ENCODE data around the gene CCDC149.

Gene CCDC149

GRCh38 chr4:24912252-24913118, at the start of gene CCDC149:
Gene CCDC149 (minus strand): TSS chr4:24913042. CDS start chr4:24912864, 178 bp downstream.
- H3K9ac ChIP-seq (ENCODE audit: low read depth, low read length): no peak within 1 kb of the TSS
- H3K4me1 ChIP-seq (ENCODE audit: control insufficient read depth, insufficient read depth, low read length): peaks cover 3% of the 10 kb centered on the region
- H3K9me3 ChIP-seq (ENCODE audit: control insufficient read depth, insufficient read depth, low read length): peaks cover 4% of the 10 kb centered on the region
- peaks cover 25% of the 10 kb centered on the region for H3K27me3 ChIP-seq (ENCODE audit: control insufficient read depth, insufficient read depth, low read length)
- H3K4me3 ChIP-seq (ENCODE audit: low read depth, low read length): peak within 1 kb of the TSS; percentile 55
- no peaks in the 10 kb centered on the region for H3K36me3 ChIP-seq (ENCODE audit: control insufficient read depth, insufficient read depth, low read length)

GRCh38 chr4:24957886-24958285, 45.0 kb upstream of the CCDC149 start:
- Histone ChIP-seq H3K36me3 (ENCODE audit: control insufficient read depth, insufficient read depth, low read length) (no peaks in the 10 kb centered on the region), H3K27me3 (ENCODE audit: control insufficient read depth, insufficient read depth, low read length) (no peaks in the 10 kb centered on the region), H3K4me1 (ENCODE audit: control insufficient read depth, insufficient read depth, low read length) (no peaks in the 10 kb centered on the region), H3K9me3 (ENCODE audit: control insufficient read depth, insufficient read depth, low read length) (no peaks in the 10 kb centered on the region), H3K9ac (ENCODE audit: low read depth, low read length) (no peak overlapping the region), H3K4me3 (ENCODE audit: low read depth, low read length) (no peak overlapping the region)

- Histone ChIP-seq H3K9me3 (ENCODE audit: control insufficient read depth, insufficient read depth, low read length) (no peaks in the 10 kb centered on the region), H3K27me3 (ENCODE audit: control insufficient read depth, insufficient read depth, low read length) (no peaks in the 10 kb centered on the region), H3K4me3 (ENCODE audit: low read depth, low read length) (no peak overlapping the region), H3K9ac (ENCODE audit: low read depth, low read length) (no peak overlapping the region), H3K36me3 (ENCODE audit: control insufficient read depth, insufficient read depth, low read length) (no peaks in the 10 kb centered on the region), H3K4me1 (ENCODE audit: control insufficient read depth, insufficient read depth, low read length) (no peaks in the 10 kb centered on the region)
These were observed 43.9 kb upstream of the CCDC149 start for GRCh38 chr4:24956763-24957162.

GRCh38 chr4:24956091-24956490, 43.2 kb upstream of the CCDC149 start:
- Histone ChIP-seq H3K9ac (ENCODE audit: low read depth, low read length) (no peak overlapping the region), H3K9me3 (ENCODE audit: control insufficient read depth, insufficient read depth, low read length) (no peaks in the 10 kb centered on the region), H3K36me3 (ENCODE audit: control insufficient read depth, insufficient read depth, low read length) (no peaks in the 10 kb centered on the region), H3K4me1 (ENCODE audit: control insufficient read depth, insufficient read depth, low read length) (no peaks in the 10 kb centered on the region), H3K27me3 (ENCODE audit: control insufficient read depth, insufficient read depth, low read length) (no peaks in the 10 kb centered on the region), H3K4me3 (ENCODE audit: low read depth, low read length) (no peak overlapping the region)

GRCh38 chr4:24952667-24953066, 39.8 kb upstream of the CCDC149 start:
- no peaks in the 10 kb centered on the region for H3K27me3 ChIP-seq (ENCODE audit: control insufficient read depth, insufficient read depth, low read length)
- no peak overlapping the region for H3K4me3 ChIP-seq (ENCODE audit: low read depth, low read length)
- H3K4me1 ChIP-seq (ENCODE audit: control insufficient read depth, insufficient read depth, low read length): no peaks in the 10 kb centered on the region
- H3K36me3 ChIP-seq (ENCODE audit: control insufficient read depth, insufficient read depth, low read length): no peaks in the 10 kb centered on the region
- no peaks in the 10 kb centered on the region for H3K9me3 ChIP-seq (ENCODE audit: control insufficient read depth, insufficient read depth, low read length)
- H3K9ac ChIP-seq (ENCODE audit: low read depth, low read length): no peak overlapping the region

- Histone ChIP-seq H3K36me3 (ENCODE audit: control insufficient read depth, insufficient read depth, low read length) (no peaks in the 10 kb centered on the region), H3K27me3 (ENCODE audit: control insufficient read depth, insufficient read depth, low read length) (no peaks in the 10 kb centered on the region), H3K9me3 (ENCODE audit: control insufficient read depth, insufficient read depth, low read length) (no peaks in the 10 kb centered on the region)
These were observed 37.1 kb upstream of the CCDC149 start for GRCh38 chr4:24949970-24950369.

GRCh38 chr4:24937917-24938281, 25.1 kb upstream of the CCDC149 start:
- H3K4me3 ChIP-seq (ENCODE audit: low read depth, low read length): no peak overlapping the region
- H3K9me3 ChIP-seq (ENCODE audit: control insufficient read depth, insufficient read depth, low read length): peaks cover 9% of the 10 kb centered on the region
- no peaks in the 10 kb centered on the region for H3K36me3 ChIP-seq (ENCODE audit: control insufficient read depth, insufficient read depth, low read length)
- no peak overlapping the region for H3K9ac ChIP-seq (ENCODE audit: low read depth, low read length)
- no peaks in the 10 kb centered on the region for H3K27me3 ChIP-seq (ENCODE audit: control insufficient read depth, insufficient read depth, low read length)
- no peaks in the 10 kb centered on the region for H3K4me1 ChIP-seq (ENCODE audit: control insufficient read depth, insufficient read depth, low read length)

More at GRCh38 chr4:24949970-24950369, 37.1 kb upstream of the CCDC149 start:
- no peak overlapping the region for H3K4me3 ChIP-seq (ENCODE audit: low read depth, low read length)
- H3K4me1 ChIP-seq (ENCODE audit: control insufficient read depth, insufficient read depth, low read length): no peaks in the 10 kb centered on the region
- no peak overlapping the region for H3K9ac ChIP-seq (ENCODE audit: low read depth, low read length)

GRCh38 chr4:24937176-24937916, 24.5 kb upstream of the CCDC149 start:
- H3K9me3 ChIP-seq (ENCODE audit: control insufficient read depth, insufficient read depth, low read length): peaks cover 9% of the 10 kb centered on the region

GRCh38 chr4:24935856-24936255, 23.0 kb upstream of the CCDC149 start:
- no peak overlapping the region for H3K4me3 ChIP-seq (ENCODE audit: low read depth, low read length)
- no peak overlapping the region for H3K9ac ChIP-seq (ENCODE audit: low read depth, low read length)
- no peaks in the 10 kb centered on the region for H3K27me3 ChIP-seq (ENCODE audit: control insufficient read depth, insufficient read depth, low read length)
- peaks cover 9% of the 10 kb centered on the region for H3K9me3 ChIP-seq (ENCODE audit: control insufficient read depth, insufficient read depth, low read length)
- no peaks in the 10 kb centered on the region for H3K36me3 ChIP-seq (ENCODE audit: control insufficient read depth, insufficient read depth, low read length)
- H3K4me1 ChIP-seq (ENCODE audit: control insufficient read depth, insufficient read depth, low read length): no peaks in the 10 kb centered on the region

More at GRCh38 chr4:24937176-24937916, 24.5 kb upstream of the CCDC149 start:
- Histone ChIP-seq H3K27me3 (ENCODE audit: control insufficient read depth, insufficient read depth, low read length) (no peaks in the 10 kb centered on the region), H3K4me1 (ENCODE audit: control insufficient read depth, insufficient read depth, low read length) (no peaks in the 10 kb centered on the region), H3K4me3 (ENCODE audit: low read depth, low read length) (no peak overlapping the region), H3K36me3 (ENCODE audit: control insufficient read depth, insufficient read depth, low read length) (no peaks in the 10 kb centered on the region), H3K9ac (ENCODE audit: low read depth, low read length) (no peak overlapping the region)

- no peak overlapping the region for H3K4me3 ChIP-seq (ENCODE audit: low read depth, low read length)
- peaks cover 9% of the 10 kb centered on the region for H3K9me3 ChIP-seq (ENCODE audit: control insufficient read depth, insufficient read depth, low read length)
- H3K36me3 ChIP-seq (ENCODE audit: control insufficient read depth, insufficient read depth, low read length): no peaks in the 10 kb centered on the region
- no peaks in the 10 kb centered on the region for H3K4me1 ChIP-seq (ENCODE audit: control insufficient read depth, insufficient read depth, low read length)
- no peak overlapping the region for H3K9ac ChIP-seq (ENCODE audit: low read depth, low read length)
- H3K27me3 ChIP-seq (ENCODE audit: control insufficient read depth, insufficient read depth, low read length): peaks cover 2% of the 10 kb centered on the region
These were observed 21.5 kb upstream of the CCDC149 start for GRCh38 chr4:24934311-24934710.

GRCh38 chr4:24933684-24934275, 20.9 kb upstream of the CCDC149 start:
- no peak overlapping the region for H3K9ac ChIP-seq (ENCODE audit: low read depth, low read length)
- H3K4me3 ChIP-seq (ENCODE audit: low read depth, low read length): no peak overlapping the region
- no peaks in the 10 kb centered on the region for H3K4me1 ChIP-seq (ENCODE audit: control insufficient read depth, insufficient read depth, low read length)
- peaks cover 9% of the 10 kb centered on the region for H3K9me3 ChIP-seq (ENCODE audit: control insufficient read depth, insufficient read depth, low read length)
- H3K36me3 ChIP-seq (ENCODE audit: control insufficient read depth, insufficient read depth, low read length): no peaks in the 10 kb centered on the region
- peaks cover 2% of the 10 kb centered on the region for H3K27me3 ChIP-seq (ENCODE audit: control insufficient read depth, insufficient read depth, low read length)
